NCI-H748 (cell line): Measurements from ENCODE around the gene CHMP4A.
"Not testable (repeated sequence)": the region's sequence is repeated elsewhere in the genome, so short reads cannot be mapped to it uniquely, and the experiment has no call there.

ENCODE experiments used
- DNase-seq: peaks from one replicate; lab custom pipeline; 2025; ENCODE audit not compliant: unreplicated experiment; lab: John Stamatoyannopoulos, UW

Gene CHMP4A

GRCh38 chr14:24226473-24226872, 13.2 kb upstream of the CHMP4A start:
- DNase-seq: no peak

GRCh38 chr14:24224618-24225071, 11.4 kb upstream of the CHMP4A start:
- DNase-seq: no peak

GRCh38 chr14:24222987-24223386, 9.7 kb upstream of the CHMP4A start:
- not testable (repeated sequence) for DNase-seq

- no peak for DNase-seq
These were observed 6.2 kb upstream of the CHMP4A start for GRCh38 chr14:24219521-24219920.

GRCh38 chr14:24219080-24219479, 5.8 kb upstream of the CHMP4A start:
- DNase-seq: no peak

GRCh38 chr14:24216876-24217275, 3.6 kb upstream of the CHMP4A start:
- DNase-seq: not testable (repeated sequence)

- DNase-seq: no peak
These were observed 3.0 kb upstream of the CHMP4A start for GRCh38 chr14:24216345-24216699.

GRCh38 chr14:24215495-24216344, 2.4 kb upstream of the CHMP4A start, which contains the start of gene MDP1:
TSS of gene MDP1 (minus strand) at chr14:24216066. CDS start at chr14:24215955, 111 bp downstream.
- DNase-seq: peak; percentile 91

GRCh38 chr14:24213866-24214662, 776 bp upstream of the CHMP4A start:
- DNase-seq: no peak

GRCh38 chr14:24211311-24211710, 2.0 kb downstream of the CHMP4A start:
- DNase-seq: no peak

- DNase-seq: no peak
These were observed 5.7 kb downstream of the CHMP4A start for GRCh38 chr14:24207625-24208024.

- no peak for DNase-seq
These were observed 6.2 kb downstream of the CHMP4A start for GRCh38 chr14:24207104-24207551.

GRCh38 chr14:24206260-24207103, 6.8 kb downstream of the CHMP4A start:
- DNase-seq: no peak

- DNase-seq: no peak
These were observed 8.8 kb downstream of the CHMP4A start for GRCh38 chr14:24204163-24205146.

- not testable (repeated sequence) for DNase-seq
These were observed 9.9 kb downstream of the CHMP4A start for GRCh38 chr14:24203249-24203886.

- DNase-seq: not testable (repeated sequence)
These were observed 10.8 kb downstream of the CHMP4A start for GRCh38 chr14:24202538-24202937.

GRCh38 chr14:24198814-24199524, 14.3 kb downstream of the CHMP4A start:
- DNase-seq: no peak

GRCh38 chr14:24197056-24197450, 16.2 kb downstream of the CHMP4A start:
- DNase-seq: no peak
